SU-DHL-6 (cell line): ENCODE results near the gene GIPC2.

Experiments used
- H2AFZ ChIP-seq: fragments of 200-600 bp; sonication (generic); 2 replicates; pipeline ENCODE4 v1.6.1; 2014; ENCODE audit warnings: low read depth, mild to moderate bottlenecking, moderate library complexity, mixed read lengths, antibody characterized with exemption, low read length; ENCODE audit not compliant: severe bottlenecking
- H3F3A ChIP-seq: fragments of 200-600 bp; shearing (Covaris generic); 2 replicates; pipeline ENCODE4 v1.6.0; 2016; ENCODE audit warnings: antibody characterized with exemption, mild to moderate bottlenecking; ENCODE audit not compliant: insufficient read depth
- H3K27ac ChIP-seq: fragments of 200-600 bp; sonication (generic); 2 replicates; pipeline ENCODE4 v1.5.1; 2016; ENCODE audit warnings: low read depth, mild to moderate bottlenecking, low read length, moderate library complexity, mixed read lengths
- H3K27me3 ChIP-seq: fragments of 200-600 bp; sonication (generic), shearing (Covaris generic); 2 replicates; pipeline ENCODE4 v1.6.0; 2014; ENCODE audit warnings: mild to moderate bottlenecking, low read length
- H3K36me3 ChIP-seq: fragments of 200-600 bp; sonication (generic); 2 replicates; pipeline ENCODE4 v1.6.1; 2014; ENCODE audit warnings: mild to moderate bottlenecking, low read length, mixed read lengths
- H3K4me2 ChIP-seq: fragments of 300-600, 200-600 bp; shearing (Covaris generic), sonication (generic); 2 replicates; pipeline ENCODE4 v1.6.0; 2014; ENCODE audit warnings: low read length, low read depth, mild to moderate bottlenecking; ENCODE audit not compliant: poor library complexity, severe bottlenecking
- H3K4me3 ChIP-seq: fragments of 200-600 bp; sonication (generic); 2 replicates; pipeline ENCODE4 v1.5.1; 2014; ENCODE audit warnings: antibody characterized with exemption, low read length, mild to moderate bottlenecking, mixed read lengths; ENCODE audit not compliant: insufficient read depth, poor library complexity, severe bottlenecking
- H3K79me2 ChIP-seq: fragments of 200-600 bp; sonication (generic); 2 replicates; pipeline ENCODE4 v1.6.1; 2014; ENCODE audit warnings: mild to moderate bottlenecking, low read length, moderate library complexity; ENCODE audit not compliant: insufficient read depth
- H3K9ac ChIP-seq: fragments of 200-600 bp; sonication (generic); 2 replicates; pipeline ENCODE4 v1.7.0; 2014; ENCODE audit warnings: mild to moderate bottlenecking, low read length
- H3K9me2 ChIP-seq: fragments of 200-600 bp; sonication (generic); replicated peaks from 2 replicates; pipeline ENCODE4 v1.6.1; 2014; ENCODE audit warnings: low read length; ENCODE audit not compliant: insufficient read depth
- H3K9me3 ChIP-seq: fragments of 200-600 bp; sonication (generic); 2 replicates; pipeline ENCODE4 v1.6.1; 2014; ENCODE audit warnings: low read length, mixed read lengths; ENCODE audit not compliant: insufficient read depth
- H4K20me1 ChIP-seq: fragments of 200-600 bp; sonication (generic); 2 replicates; pipeline ENCODE4 v1.6.1; 2014; ENCODE audit warnings: low read depth, mild to moderate bottlenecking, antibody characterized with exemption, low read length, moderate library complexity, mixed read lengths
- CTCF ChIP-seq: fragments of 200-600 bp; sonication (generic); IDR thresholded peaks from one replicate; pipeline ENCODE4 v1.5.1; 2017; ENCODE audit warnings: antibody characterized with exemption, mild to moderate bottlenecking, low read length, moderate library complexity; ENCODE audit not compliant: insufficient read depth, poor library complexity, severe bottlenecking
- EZH2phosphoT487 ChIP-seq: fragments of 200-600 bp; sonication (generic), shearing (Covaris generic); conservative IDR thresholded peaks from 2 replicates; pipeline ENCODE4 v1.6.1; 2018; ENCODE audit warnings: mild to moderate bottlenecking, antibody characterized with exemption, low read length, moderate library complexity, mixed read lengths

Gene GIPC2

GRCh38 chr1:78035121-78035520 is 10.6 kb upstream of the GIPC2 start:
- no peaks in the 10 kb centered on the region for H3K36me3 ChIP-seq
- H3K4me2 ChIP-seq: no peak overlapping the region
- no peaks in the 10 kb centered on the region for H3K9me2 ChIP-seq
- TF ChIP-seq EZH2phosphoT487: no peak
- no peaks in the 10 kb centered on the region for H3F3A ChIP-seq
- H3K9me3 ChIP-seq: no peaks in the 10 kb centered on the region
- no peak overlapping the region for H3K4me3 ChIP-seq
- no peaks in the 10 kb centered on the region for H4K20me1 ChIP-seq
- no peak overlapping the region for H3K9ac ChIP-seq
- no peak overlapping the region for H2AFZ ChIP-seq
- no peaks in the 10 kb centered on the region for H3K79me2 ChIP-seq
- H3K27me3 ChIP-seq: no peaks in the 10 kb centered on the region
- H3K27ac ChIP-seq: no peak overlapping the region

GRCh38 chr1:78036450-78036849 is 9.3 kb upstream of the GIPC2 start:
- Histone ChIP-seq H3F3A (no peaks in the 10 kb centered on the region), H3K4me3 (no peak overlapping the region)

GRCh38 chr1:78038071-78038470 is 7.7 kb upstream of the GIPC2 start:
- TF ChIP-seq CTCF: no peak
- TF ChIP-seq EZH2phosphoT487: no peak
- H3K4me2 ChIP-seq: no peak overlapping the region
- H3F3A ChIP-seq: no peaks in the 10 kb centered on the region
- H3K9ac ChIP-seq: no peak overlapping the region
- no peaks in the 10 kb centered on the region for H3K36me3 ChIP-seq
- H3K79me2 ChIP-seq: no peaks in the 10 kb centered on the region
- H4K20me1 ChIP-seq: no peaks in the 10 kb centered on the region
- no peaks in the 10 kb centered on the region for H3K27me3 ChIP-seq
- H3K4me3 ChIP-seq: no peak overlapping the region
- no peaks in the 10 kb centered on the region for H3K9me3 ChIP-seq
- H2AFZ ChIP-seq: no peak overlapping the region
- H3K9me2 ChIP-seq: no peaks in the 10 kb centered on the region
- no peak overlapping the region for H3K27ac ChIP-seq

More at GRCh38 chr1:78036450-78036849, 9.3 kb upstream of the GIPC2 start:
- Histone ChIP-seq H4K20me1 (no peaks in the 10 kb centered on the region), H3K9me3 (no peaks in the 10 kb centered on the region), H3K36me3 (no peaks in the 10 kb centered on the region), H3K79me2 (no peaks in the 10 kb centered on the region), H3K27ac (no peak overlapping the region), H3K9ac (no peak overlapping the region), H3K4me2 (no peak overlapping the region), H2AFZ (no peak overlapping the region), H3K9me2 (no peaks in the 10 kb centered on the region), H3K27me3 (no peaks in the 10 kb centered on the region)
- no peak for TF ChIP-seq EZH2phosphoT487
- TF ChIP-seq CTCF: no peak

GRCh38 chr1:78038491-78038939 is 7.3 kb upstream of the GIPC2 start:
- Histone ChIP-seq H3K9me2 (no peaks in the 10 kb centered on the region), H3F3A (no peaks in the 10 kb centered on the region), H3K4me2 (no peak overlapping the region), H2AFZ (no peak overlapping the region), H3K79me2 (no peaks in the 10 kb centered on the region), H4K20me1 (no peaks in the 10 kb centered on the region), H3K9ac (no peak overlapping the region), H3K36me3 (no peaks in the 10 kb centered on the region), H3K27me3 (no peaks in the 10 kb centered on the region), H3K9me3 (no peaks in the 10 kb centered on the region), H3K27ac (no peak overlapping the region), H3K4me3 (no peak overlapping the region)
- TF ChIP-seq CTCF (no peak), EZH2phosphoT487 (no peak)
